ENCODE measurements around the gene STK39.

STK39 gene

GRCh38 chr2:167943368-167943767 is 304.0 kb downstream of the STK39 start:
- no peak for DNase-seq

DNA sequence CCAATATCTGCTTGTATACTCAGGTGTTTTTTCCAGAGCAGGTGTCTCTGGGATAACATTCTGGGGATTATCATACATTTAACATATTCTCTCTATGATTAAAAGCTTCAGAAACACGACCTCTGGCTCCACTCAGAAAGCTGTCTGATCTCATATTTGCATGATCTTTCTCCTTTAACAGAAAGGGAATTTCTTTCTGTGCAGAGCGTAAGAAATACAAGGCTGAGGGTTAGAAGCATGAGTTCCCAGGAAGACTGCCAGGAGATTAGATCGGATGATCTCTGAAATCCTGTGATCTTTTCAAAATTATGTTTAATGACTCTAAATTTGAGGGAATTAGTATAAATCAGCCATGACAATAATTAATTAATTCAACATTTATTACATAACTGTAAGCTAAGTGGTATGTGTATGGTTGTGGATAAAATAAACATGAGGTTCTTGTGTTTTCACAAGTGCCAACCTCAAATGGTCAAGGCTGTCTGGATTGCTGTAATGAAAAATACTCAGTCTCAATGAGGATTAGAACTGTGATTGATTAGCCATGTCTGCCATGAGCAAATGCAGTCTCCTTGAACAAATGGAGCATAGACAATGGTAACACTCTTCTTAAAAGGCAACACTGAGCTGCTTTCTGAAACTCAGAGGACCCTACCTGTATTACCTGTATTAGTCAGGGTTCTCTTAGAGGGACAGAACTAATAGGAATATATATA is 304.9 kb downstream of the STK39 start:
- DNase-seq: no peak

- no peak for DNase-seq
Observed at GRCh38 chr2:167941604-167942003, 305.8 kb downstream of the STK39 start.

- no peak for DNase-seq
Observed at GRCh38 chr2:167940734-167941507, 306.5 kb downstream of the STK39 start.

- DNase-seq: no peak
Observed at GRCh38 chr2:167940346-167940725, 307.1 kb downstream of the STK39 start.

DNA sequence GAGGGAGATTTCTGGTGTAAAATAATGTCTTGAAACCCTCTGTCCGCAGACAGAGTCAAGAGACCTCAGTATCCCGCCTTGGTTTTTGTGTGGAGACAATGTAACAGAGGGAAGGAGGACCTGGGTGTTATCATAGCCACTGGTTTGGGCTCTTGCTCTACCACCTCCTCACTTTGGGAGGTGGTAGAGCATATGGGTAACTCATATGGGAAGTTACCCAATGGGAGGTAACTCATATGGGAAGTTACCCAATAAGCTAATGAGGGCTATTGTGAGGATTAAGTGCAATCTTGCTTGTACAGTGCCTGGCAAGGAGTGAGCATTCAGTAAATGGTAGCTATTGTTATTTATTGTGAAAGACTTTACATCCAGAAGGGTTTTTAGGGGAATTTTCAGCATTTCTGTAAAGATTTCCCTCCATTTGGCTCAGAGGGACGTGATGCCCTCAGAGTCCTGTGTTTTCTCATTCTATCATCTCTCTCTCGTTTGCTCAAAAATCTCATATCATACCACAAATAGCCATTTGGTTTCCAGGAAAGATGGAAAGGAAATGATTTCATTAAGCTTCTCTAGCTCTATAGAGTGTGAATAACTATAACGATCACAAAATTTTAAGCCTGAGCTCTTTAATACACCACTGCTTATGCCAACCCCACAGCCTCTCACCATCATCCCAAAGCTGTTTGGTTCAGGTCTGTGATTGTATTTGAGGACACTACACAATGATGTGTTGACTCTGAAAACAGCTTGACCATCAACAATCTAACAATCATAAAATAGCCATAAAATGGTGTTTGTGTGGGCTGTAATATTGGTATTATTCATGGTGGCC is 307.7 kb downstream of the STK39 start:
- DNase-seq: no peak

DNA sequence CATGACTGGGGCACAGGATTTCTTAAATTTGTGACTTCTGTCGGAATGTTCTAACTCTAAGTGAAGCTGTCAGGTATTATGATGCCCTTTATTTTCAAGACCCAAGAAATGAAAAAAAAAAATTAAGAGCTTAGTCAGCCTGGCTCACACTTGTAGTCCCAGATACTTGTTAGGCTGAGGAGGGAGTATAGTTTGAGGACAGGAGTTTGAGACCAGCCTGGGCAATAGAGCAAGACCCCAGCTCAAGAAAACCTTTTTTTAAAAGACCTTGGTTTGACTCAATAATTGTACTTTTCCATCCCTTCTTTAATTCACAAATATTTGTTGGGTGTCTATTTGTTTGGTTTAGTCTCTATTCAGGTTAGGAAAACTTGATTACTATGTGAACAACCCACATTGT is 310.0 kb downstream of the STK39 start:
- DNase-seq: no peak

DNA sequence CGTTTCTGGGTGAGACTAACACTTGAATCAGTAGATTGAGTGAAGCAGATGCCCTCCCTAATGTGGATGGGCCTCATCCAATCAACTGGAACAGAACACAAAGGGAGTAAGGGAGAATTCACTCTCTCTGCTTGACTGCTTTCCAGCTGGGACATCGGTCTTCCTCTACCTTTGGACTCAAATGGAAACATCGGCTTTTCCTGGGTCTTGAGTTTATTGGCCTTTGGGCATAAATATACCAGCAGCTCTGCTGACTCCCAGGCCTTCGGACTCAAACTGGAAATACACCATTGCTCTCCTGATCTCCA is 311.6 kb downstream of the STK39 start:
- no peak for DNase-seq

DNA sequence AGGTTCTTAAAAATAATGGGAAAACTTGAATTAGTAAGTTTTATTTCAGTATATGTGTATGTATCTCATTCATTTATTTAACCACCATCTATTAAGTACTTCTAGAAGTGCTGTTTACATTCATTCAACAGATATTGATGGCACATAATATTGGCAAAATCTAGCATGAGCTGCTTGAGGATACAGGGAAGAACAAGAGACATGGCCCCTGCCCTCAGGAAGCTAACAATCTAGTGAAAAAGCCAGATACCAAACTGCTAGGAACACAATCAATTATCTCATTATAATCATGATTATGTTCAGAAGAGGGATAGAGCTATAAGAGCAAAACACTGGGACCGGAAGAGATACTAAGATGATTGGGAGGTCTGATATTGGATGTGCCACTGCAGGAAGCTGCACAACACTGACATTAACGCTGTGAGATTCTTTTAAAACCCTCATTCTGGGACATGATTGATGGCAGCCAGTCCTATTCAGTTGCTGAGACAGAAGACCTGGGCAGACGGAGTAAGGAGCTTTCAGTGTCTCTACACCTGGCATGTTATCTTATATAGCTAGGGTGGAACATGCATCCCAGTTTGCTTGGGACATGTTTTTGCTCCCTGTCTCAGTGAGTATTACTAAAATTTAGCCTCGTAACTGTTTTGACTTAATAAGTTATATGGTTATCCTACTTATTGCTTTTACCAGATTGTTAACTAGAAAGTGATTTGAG is 314.1 kb downstream of the STK39 start:
- no peak for DNase-seq

DNA sequence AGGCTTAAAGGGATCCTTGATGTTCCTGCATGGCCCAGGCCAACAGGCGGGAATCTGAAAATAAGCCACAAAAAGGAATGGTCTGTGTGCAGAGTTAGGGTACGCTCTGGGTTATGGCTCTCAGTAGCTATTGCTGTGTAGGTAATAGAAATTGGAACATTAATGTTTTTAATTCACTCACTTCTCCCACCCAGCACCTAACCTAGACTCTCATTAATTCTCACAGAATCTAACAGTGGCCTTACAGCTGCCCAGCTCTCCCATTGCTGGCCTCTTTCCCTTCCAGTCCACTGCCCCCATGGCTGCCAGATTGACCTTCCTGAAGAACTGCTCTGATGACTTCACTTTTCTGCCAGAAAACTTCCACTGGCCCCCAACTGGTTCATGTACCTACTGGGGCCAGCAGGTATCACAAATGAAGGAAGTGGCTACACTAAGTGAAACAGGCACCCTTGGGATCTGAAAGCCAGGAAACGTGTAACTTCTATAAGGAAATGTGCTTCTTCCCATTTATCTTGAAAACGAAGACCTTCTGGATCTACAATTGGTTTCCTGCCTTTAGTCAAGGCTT is 315.2 kb downstream of the STK39 start:
- DNase-seq: no peak

GRCh38 chr2:167929484-167929883 is 317.9 kb downstream of the STK39 start:
- no peak for DNase-seq

GRCh38 chr2:167928434-167928833 is 319.0 kb downstream of the STK39 start:
- no peak for DNase-seq

GRCh38 chr2:167925758-167926157 is 321.6 kb downstream of the STK39 start:
- no peak for DNase-seq

DNA sequence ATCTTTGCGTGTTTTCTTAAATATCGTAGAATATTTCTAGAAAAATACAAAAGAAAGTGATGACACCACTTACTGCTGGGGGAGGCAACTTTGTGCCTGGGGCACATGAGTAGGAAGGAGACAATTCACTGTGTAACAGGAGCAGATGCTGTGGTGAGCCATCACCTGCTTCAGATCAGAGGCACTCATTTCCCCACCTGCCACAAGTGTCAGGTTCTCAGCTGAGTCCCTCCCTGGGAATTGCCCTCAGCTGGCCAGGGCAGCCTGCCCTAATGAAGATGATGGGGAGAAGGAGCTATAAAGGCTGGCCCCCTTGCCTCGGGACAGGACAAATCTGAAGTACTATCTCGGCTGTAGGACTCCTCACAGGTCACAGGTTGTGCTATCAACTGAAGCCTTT is 322.8 kb downstream of the STK39 start:
- DNase-seq: peak; percentile 28

DNA sequence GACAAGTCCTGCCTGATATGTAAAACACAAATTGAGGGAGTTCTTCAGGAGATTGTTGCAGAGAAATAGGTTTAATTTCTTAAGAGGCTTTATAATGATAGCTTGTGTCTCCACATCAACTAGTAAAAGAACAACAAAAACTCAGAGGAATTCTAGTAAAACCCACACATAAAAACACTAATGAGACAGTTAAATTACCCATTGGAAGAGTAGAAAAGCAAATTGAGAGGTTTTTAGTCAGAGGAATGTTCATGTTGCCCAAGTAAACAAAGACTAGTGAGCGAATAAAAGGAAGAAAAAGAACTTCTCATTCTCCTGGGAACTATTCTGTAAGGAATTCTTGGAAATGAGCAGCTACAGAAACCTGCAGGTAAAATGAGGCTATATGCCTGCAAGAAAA is 330.6 kb downstream of the STK39 start:
- no peak for DNase-seq

- DNase-seq: no peak
Observed at GRCh38 chr2:167914969-167915368, 332.4 kb downstream of the STK39 start.

- no peak for DNase-seq
Observed at GRCh38 chr2:167908786-167909185, 338.6 kb downstream of the STK39 start.

GRCh38 chr2:167905668-167906067 is 341.7 kb downstream of the STK39 start:
- DNase-seq: no peak

Measured in NCI-H1436 treated with DMSO at 0.1 percent for 48 hours (cell line).